Astrocyte (in vitro differentiated cells and primary cell): Measurements from ENCODE around the gene MTA3. TPM values are rescaled to one million over a fixed set of nuclear protein-coding genes. Genes with fewer than 3 reads are reported as not detected.

Source experiments
- DNase-seq: peaks from one replicate; pipeline ENCODE4 v3.0.0-alpha.2; 2010; ENCODE audit warnings: low read depth
- FAIRE-seq: peaks from 2 replicates; lab custom pipeline; 2011; peaks lifted over from hg19 to GRCh38; lab: Jason Lieb, UNC
- H2AFZ ChIP-seq: 2 replicates; pipeline ENCODE4 v1.6.0; 2012; ENCODE audit warnings: low read depth, low read length, inconsistent platforms
- H3K27ac ChIP-seq: 2 replicates; pipeline ENCODE4 v1.5.1; 2011; ENCODE audit warnings: low read depth, low read length, inconsistent platforms
- H3K27me3 ChIP-seq: 2 replicates; pipeline ENCODE4 v1.6.0; 2011; ENCODE audit warnings: low read length, inconsistent platforms; ENCODE audit not compliant: insufficient read depth
- H3K36me3 ChIP-seq: 2 replicates; pipeline ENCODE4 v1.5.1; 2011; ENCODE audit warnings: low read length, inconsistent platforms; ENCODE audit not compliant: insufficient read depth
- H3K4me1 ChIP-seq: 2 replicates; pipeline ENCODE4 v1.5.1; 2011; ENCODE audit warnings: low read length, inconsistent platforms; ENCODE audit not compliant: insufficient read depth
- H3K4me2 ChIP-seq: 2 replicates; pipeline ENCODE4 v1.6.0; 2012; ENCODE audit warnings: low read length, inconsistent platforms
- H3K4me3 ChIP-seq: 2 replicates; pipeline ENCODE4 v1.5.1; 2011; ENCODE audit warnings: low read depth, mild to moderate bottlenecking, low read length, inconsistent platforms; ENCODE audit not compliant: insufficient read depth
- H3K79me2 ChIP-seq: 2 replicates; pipeline ENCODE4 v1.6.0; 2012; ENCODE audit warnings: mild to moderate bottlenecking, low read length, inconsistent platforms; ENCODE audit not compliant: insufficient read depth
- H3K9ac ChIP-seq: 2 replicates; pipeline ENCODE4 v1.6.0; 2012; ENCODE audit warnings: mild to moderate bottlenecking, low read length, inconsistent platforms
- H3K9me3 ChIP-seq: 2 replicates; pipeline ENCODE4 v1.5.1; 2012; ENCODE audit warnings: low read depth, mild to moderate bottlenecking, low read length, inconsistent platforms; ENCODE audit not compliant: insufficient read depth
- H4K20me1 ChIP-seq: 2 replicates; pipeline ENCODE4 v1.6.0; 2012; ENCODE audit warnings: low read length, inconsistent platforms; ENCODE audit not compliant: insufficient read depth
- H3K27ac Mint-ChIP-seq: one replicate; pipeline ENCODE4 v1.8.0; 2021; ENCODE audit warnings: mild to moderate bottlenecking, mixed read lengths; ENCODE audit not compliant: unreplicated experiment
- H3K27me3 Mint-ChIP-seq: one replicate; pipeline ENCODE4 v1.8.0; 2021; ENCODE audit warnings: low read depth, mixed read lengths; ENCODE audit not compliant: unreplicated experiment
- H3K36me3 Mint-ChIP-seq: one replicate; pipeline ENCODE4 v1.8.0; 2021; ENCODE audit warnings: low read depth, mixed read lengths; ENCODE audit not compliant: unreplicated experiment
- H3K4me1 Mint-ChIP-seq: one replicate; pipeline ENCODE4 v1.8.0; 2021; ENCODE audit warnings: low read depth, mixed read lengths; ENCODE audit not compliant: unreplicated experiment
- H3K4me3 Mint-ChIP-seq: one replicate; pipeline ENCODE4 v1.8.0; 2021; ENCODE audit warnings: mild to moderate bottlenecking, moderate library complexity, mixed read lengths; ENCODE audit not compliant: unreplicated experiment
- H3K9me3 Mint-ChIP-seq: one replicate; pipeline ENCODE4 v1.8.0; 2021; ENCODE audit warnings: mild to moderate bottlenecking, mixed read lengths; ENCODE audit not compliant: unreplicated experiment
- EZH2 ChIP-seq: IDR thresholded peaks from 2 replicates; pipeline ENCODE4 v1.6.1; 2012; ENCODE audit warnings: mild to moderate bottlenecking, low read length, inconsistent platforms; ENCODE audit not compliant: insufficient read depth
- total RNA-seq: library from RNA; stranded (reverse); gene quantifications from 2 replicates; pipeline ENCODE4 v1.2.1, GENCODE V29; 2021
- TF ChIP-seq, protein P1 (sequence below): IDR thresholded peaks from 2 replicates; pipeline ENCODE4 v1.5.1; 2011; ENCODE audit warnings: low read depth, mild to moderate bottlenecking, inconsistent platforms, low read length, moderate library complexity; ENCODE audit not compliant: insufficient read depth

Gene MTA3
- total RNA-seq, 1 donor from 2014 or later = 69.4 TPM

GRCh38 chr2:42800461-42800962 is 232.1 kb downstream of the MTA3 start:
- H3K4me1 ChIP-seq = no peaks in the 10 kb centered on the region
- H4K20me1 ChIP-seq = no peaks in the 10 kb centered on the region
- H3K36me3 ChIP-seq = no peaks in the 10 kb centered on the region
- no peak for FAIRE-seq
- Mint-ChIP-seq H3K27me3 (no peaks in the 10 kb centered on the region), H3K4me1 (peaks cover 8% of the 10 kb centered on the region), H3K9me3 (no peaks in the 10 kb centered on the region), H3K27ac (no peak overlapping the region), H3K4me3 (no peak overlapping the region), H3K36me3 (no peaks in the 10 kb centered on the region)
- H3K79me2 ChIP-seq = no peaks in the 10 kb centered on the region
- no peak overlapping the region for H3K4me2 ChIP-seq
- no peak for TF ChIP-seq EZH2
- TF ChIP-seq, protein P1, sequence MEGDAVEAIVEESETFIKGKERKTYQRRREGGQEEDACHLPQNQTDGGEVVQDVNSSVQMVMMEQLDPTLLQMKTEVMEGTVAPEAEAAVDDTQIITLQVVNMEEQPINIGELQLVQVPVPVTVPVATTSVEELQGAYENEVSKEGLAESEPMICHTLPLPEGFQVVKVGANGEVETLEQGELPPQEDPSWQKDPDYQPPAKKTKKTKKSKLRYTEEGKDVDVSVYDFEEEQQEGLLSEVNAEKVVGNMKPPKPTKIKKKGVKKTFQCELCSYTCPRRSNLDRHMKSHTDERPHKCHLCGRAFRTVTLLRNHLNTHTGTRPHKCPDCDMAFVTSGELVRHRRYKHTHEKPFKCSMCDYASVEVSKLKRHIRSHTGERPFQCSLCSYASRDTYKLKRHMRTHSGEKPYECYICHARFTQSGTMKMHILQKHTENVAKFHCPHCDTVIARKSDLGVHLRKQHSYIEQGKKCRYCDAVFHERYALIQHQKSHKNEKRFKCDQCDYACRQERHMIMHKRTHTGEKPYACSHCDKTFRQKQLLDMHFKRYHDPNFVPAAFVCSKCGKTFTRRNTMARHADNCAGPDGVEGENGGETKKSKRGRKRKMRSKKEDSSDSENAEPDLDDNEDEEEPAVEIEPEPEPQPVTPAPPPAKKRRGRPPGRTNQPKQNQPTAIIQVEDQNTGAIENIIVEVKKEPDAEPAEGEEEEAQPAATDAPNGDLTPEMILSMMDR = no peak
- H3K4me3 ChIP-seq = no peak overlapping the region
- H3K27ac ChIP-seq = no peak overlapping the region
- no peaks in the 10 kb centered on the region for H3K27me3 ChIP-seq
- H3K9me3 ChIP-seq = no peaks in the 10 kb centered on the region
- H3K9ac ChIP-seq = no peak overlapping the region
- no peak overlapping the region for H2AFZ ChIP-seq
- no peak for DNase-seq

- FAIRE-seq (no peak), DNase-seq (no peak)
- no peaks in the 10 kb centered on the region for H3K27me3 Mint-ChIP-seq
- TF ChIP-seq, protein P1 = no peak
- no peak for TF ChIP-seq EZH2
- Histone ChIP-seq H3K9me3 (no peaks in the 10 kb centered on the region), H2AFZ (no peak overlapping the region), H4K20me1 (no peaks in the 10 kb centered on the region), H3K27me3 (no peaks in the 10 kb centered on the region), H3K79me2 (no peaks in the 10 kb centered on the region), H3K4me2 (no peak overlapping the region), H3K27ac (no peak overlapping the region), H3K4me1 (no peaks in the 10 kb centered on the region), H3K4me3 (no peak overlapping the region), H3K9ac (no peak overlapping the region), H3K36me3 (no peaks in the 10 kb centered on the region)
- no peak overlapping the region for H3K27ac Mint-ChIP-seq
- no peaks in the 10 kb centered on the region for H3K9me3 Mint-ChIP-seq
- no peak overlapping the region for H3K4me3 Mint-ChIP-seq
- peaks cover 4% of the 10 kb centered on the region for H3K4me1 Mint-ChIP-seq
- H3K36me3 Mint-ChIP-seq = no peaks in the 10 kb centered on the region
Measured at GRCh38 chr2:42800981-42801380, 232.5 kb downstream of the MTA3 start.

GRCh38 chr2:42801381-42801780 is 232.9 kb downstream of the MTA3 start:
- no peak for FAIRE-seq
- H3K4me3 Mint-ChIP-seq = no peak overlapping the region
- no peaks in the 10 kb centered on the region for H3K27me3 Mint-ChIP-seq
- Histone ChIP-seq H3K9me3 (no peaks in the 10 kb centered on the region), H2AFZ (no peak overlapping the region), H3K4me2 (no peak overlapping the region), H3K36me3 (no peaks in the 10 kb centered on the region), H4K20me1 (no peaks in the 10 kb centered on the region), H3K4me1 (no peaks in the 10 kb centered on the region), H3K79me2 (no peaks in the 10 kb centered on the region), H3K4me3 (no peak overlapping the region), H3K27me3 (no peaks in the 10 kb centered on the region), H3K9ac (no peak overlapping the region), H3K27ac (no peak overlapping the region)
- no peak for DNase-seq
- no peaks in the 10 kb centered on the region for H3K9me3 Mint-ChIP-seq
- H3K27ac Mint-ChIP-seq = no peak overlapping the region
- TF ChIP-seq, protein P1 = no peak
- TF ChIP-seq EZH2 = no peak
- peaks cover 1% of the 10 kb centered on the region for H3K4me1 Mint-ChIP-seq
- no peaks in the 10 kb centered on the region for H3K36me3 Mint-ChIP-seq
